Ovary (tissue), 9 donors: ENCODE measurements around the gene TLDC2. TPM values are rescaled to one million over a fixed set of nuclear protein-coding genes. Genes with fewer than 3 reads are reported as not detected.
"Not testable (repeated sequence)": the region's sequence is repeated elsewhere in the genome, so short reads cannot be mapped to it uniquely, and the experiment has no call there.

Source experiments
- DNase-seq, 5 donors: peaks; one replicate each; pipeline ENCODE4 v3.0.0-alpha.2; 2019 to 2020
- H3K27ac ChIP-seq, 2 donors: fragments of 200-600 bp; one replicate each; pipeline versions ENCODE4 v1.5.1 to v1.8.0; 2019 to 2022
- H3K27me3 ChIP-seq: fragments of 200-600 bp; one replicate; pipeline ENCODE4 v1.8.0; 2022
- H3K36me3 ChIP-seq: fragments of 200-600 bp; sonication (generic); one replicate; pipeline ENCODE4 v1.5.1; 2019
- H3K4me1 ChIP-seq: one replicate; pipeline ENCODE4 v1.8.1; 2013; ENCODE audit warnings: mild to moderate bottlenecking, moderate library complexity; ENCODE audit not compliant: insufficient read depth
- H3K4me3 ChIP-seq: fragments of 200-600 bp; sonication (generic); one replicate; pipeline ENCODE4 v1.5.1; 2017
- H3K9me3 ChIP-seq, 2 donors: fragments of 200-600 bp in 1 of 2; sonication (generic) in 1 of 2; one replicate each; pipeline versions ENCODE4 v1.5.1 to v1.8.1; 2013 to 2019; ENCODE audit warnings: mild to moderate bottlenecking in 1 of 2, moderate library complexity in 1 of 2
- CTCF ChIP-seq, 3 donors: fragments of 450-650 bp in 2 of 3; fragments of 200-600 bp in 1 of 3; IDR thresholded peaks; one replicate each; pipeline versions ENCODE4 v1.5.1 to v1.8.0; 2016 to 2022; ENCODE audit warnings: antibody characterized with exemption in 3 of 3, mild to moderate bottlenecking in 1 of 3
- EP300 ChIP-seq: sonication (generic); formaldehyde crosslinking; IDR thresholded peaks from one replicate; pipeline ENCODE4 v1.6.1; 2017; ENCODE audit warnings: antibody characterized with exemption
- POLR2A ChIP-seq: fragments of 450-650 bp; IDR thresholded peaks from one replicate; pipeline ENCODE4 v1.6.1; 2017; ENCODE audit warnings: antibody characterized with exemption, mild to moderate bottlenecking, moderate library complexity
- WGBS, 3 donors: extraction: QIAGEN DNeasy Blood & Tissue Kit in 1 of 3; methylation state at CpG; one replicate each; pipeline versions ENCODE4 v1.1.5 to v1.1.7; 2013 to 2017; 5-methylcytosine and 5-hydroxymethylcytosine counted together
- intact Hi-C, 4 donors: fragments of 100-400 bp; cut with DNase I; formaldehyde crosslinking; loops; one replicate each; pipeline versions ENCODE4 v1.11.0 to v1.15.1; 2022 to 2023
- polyA plus RNA-seq, 2 donors: library from polyadenylated mRNA; stranded (reverse); fragments of 200-250 nt in 1 of 2; fragments of 350-450 nt in 1 of 2; fragmentation: Illumina TruSeq in 1 of 2; extraction: RNeasy Lipid Tissue Mini Kit (QIAGEN cat#74804) in 1 of 2; gene quantifications; one replicate each; pipeline ENCODE4 v1.2.3, GENCODE V29; 2013 to 2014
- total RNA-seq, 7 donors: library from RNA; depleted of rRNA in 2 of 7; stranded (reverse); fragments of >200 nt in 2 of 7; fragmentation: NEBNext Ultra II Directional in 3 of 7; extraction: Animal tissue kit (Norgen Biotek cat#: 25700) in 3 of 7; gene quantifications; one replicate each; pipeline versions ENCODE4 v1.1.0 to v1.2.4, GENCODE V29; 2016 to 2023
- donor health status: DM: no; HTN: no; CAD: no; lungs with moderate emphysema.
- donor health status: DM: no; HTN: no; CAD: no.
- donor health status: Bipolar disorder and iron deficiency.
- donor health status: DM: yes; HTN: yes; CAD: no.
- donor health status: DM: no; HTN: no; CAD: no.
- donor health status: DM: yes; HTN: yes; CAD: no.

Gene TLDC2
- total and polyA plus RNA-seq, 9 donors = 0.10 to 0.95 (median 0.33) TPM; not detected in 4

GRCh38 chr20:36893801-36894200, 17.9 kb downstream of the TLDC2 start:
- intact Hi-C loops = no loop called here
- Histone ChIP-seq H3K27me3 (no peaks in the 10 kb centered on the region), H3K36me3 (no peaks in the 10 kb centered on the region), H3K27ac (no peak overlapping the region), H3K4me1 (no peaks in the 10 kb centered on the region), H3K4me3 (no peak overlapping the region), H3K9me3 (no peaks in the 10 kb centered on the region)
- TF ChIP-seq EP300 (no peak), POLR2A (no peak), CTCF (IDR thresholded peaks at IDR 0.05) (no peak)
- no peak for DNase-seq
- WGBS, 3 donors = 82 to 87% (median 86%) methylated on average over 3 of the region's 3 CpGs

- DNase-seq = no peak
- Histone ChIP-seq H3K9me3 (no peaks in the 10 kb centered on the region), H3K4me1 (no peaks in the 10 kb centered on the region), H3K36me3 (no peaks in the 10 kb centered on the region), H3K4me3 (no peak overlapping the region), H3K27ac (no peak overlapping the region), H3K27me3 (no peaks in the 10 kb centered on the region)
- TF ChIP-seq POLR2A (no peak), CTCF (IDR thresholded peaks at IDR 0.05) (no peak), EP300 (no peak)
- intact Hi-C loops = no loop called here
- WGBS, 3 donors = 77 to 84% (median 81%) methylated on average over 2 of the region's 2 CpGs
Measured at GRCh38 chr20:36895036-36895435, 19.1 kb downstream of the TLDC2 start.

- Histone ChIP-seq H3K36me3 (no peaks in the 10 kb centered on the region), H3K4me1 (no peaks in the 10 kb centered on the region), H3K27ac (no peak overlapping the region), H3K27me3 (no peaks in the 10 kb centered on the region), H3K9me3 (no peaks in the 10 kb centered on the region), H3K4me3 (no peak overlapping the region)
- WGBS, 3 donors = 94 to 99% (median 96%) methylated on average over 2 of the region's 2 CpGs
- intact Hi-C loops = no loop called here
- TF ChIP-seq EP300 (no peak), CTCF (IDR thresholded peaks at IDR 0.05) (no peak), POLR2A (no peak)
- DNase-seq = no peak
Measured at GRCh38 chr20:36904690-36905089, 28.8 kb downstream of the TLDC2 start.

- not testable (repeated sequence) for DNase-seq, H3K36me3 ChIP-seq
Measured at GRCh38 chr20:36905566-36905965, 29.6 kb downstream of the TLDC2 start.

GRCh38 chr20:36906086-36906485, 30.1 kb downstream of the TLDC2 start:
- DNase-seq, H3K27ac ChIP-seq, H3K36me3 ChIP-seq, H3K9me3 ChIP-seq, intact Hi-C loops, H3K4me3 ChIP-seq, H3K4me1 ChIP-seq, H3K27me3 ChIP-seq: not testable (repeated sequence)
- 95 to 96% (median 96%) methylated on average over 7 of the region's 7 CpGs for WGBS, 3 donors

More at GRCh38 chr20:36905566-36905965, 29.6 kb downstream of the TLDC2 start:
- intact Hi-C loops, H3K4me3 ChIP-seq, H3K9me3 ChIP-seq, H3K27ac ChIP-seq, H3K27me3 ChIP-seq, H3K4me1 ChIP-seq: not testable (repeated sequence)
- 93 to 97% (median 96%) methylated on average over 10 of the region's 10 CpGs for WGBS, 3 donors

- TF ChIP-seq EP300 = no peak
- TF ChIP-seq CTCF (IDR thresholded peaks at IDR 0.05) = no peak
- TF ChIP-seq POLR2A = no peak
- Histone ChIP-seq H3K36me3 (no peaks in the 10 kb centered on the region), H3K4me3 (no peak overlapping the region), H3K27ac (no peak overlapping the region), H3K9me3 (no peaks in the 10 kb centered on the region), H3K27me3 (no peaks in the 10 kb centered on the region), H3K4me1 (no peaks in the 10 kb centered on the region)
- DNase-seq = no peak
- 11 to 26% (median 16%) methylated on average over 4 of the region's 4 CpGs for WGBS, 3 donors
- intact Hi-C loops = no loop called here
Measured at GRCh38 chr20:36908603-36909002, 32.7 kb downstream of the TLDC2 start.
